Non-pigmented ciliary epithelial cell (primary cell): ENCODE measurements around the gene LPAR3.
A peak's percentile ranks its signal among the peaks of the same experiment; 100 is the strongest.

Source experiments
- DNase-seq: peaks from one replicate; pipeline ENCODE4 v3.0.0-alpha.2; 2010; ENCODE audit warnings: low read depth

LPAR3 gene

DNA sequence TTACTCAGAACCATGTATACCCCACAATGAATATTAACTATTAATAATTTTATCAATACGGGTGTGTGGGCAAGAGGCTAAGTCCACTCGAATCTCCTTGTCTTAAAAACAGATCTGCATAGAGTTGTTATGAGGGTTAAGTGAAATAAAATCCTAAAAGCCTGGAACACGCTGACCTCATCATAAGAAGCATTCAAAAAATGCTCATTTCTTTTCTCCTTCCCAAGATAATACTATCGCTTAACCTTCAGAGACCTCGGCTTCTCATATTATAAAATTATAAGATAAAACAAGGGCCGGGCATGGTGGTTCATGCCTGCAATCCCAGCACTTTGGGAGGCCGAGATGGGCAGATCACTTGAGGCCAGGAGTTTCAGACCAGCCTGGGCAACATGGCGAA lies 35.1 kb downstream of the LPAR3 start:
- no peak for DNase-seq

DNA sequence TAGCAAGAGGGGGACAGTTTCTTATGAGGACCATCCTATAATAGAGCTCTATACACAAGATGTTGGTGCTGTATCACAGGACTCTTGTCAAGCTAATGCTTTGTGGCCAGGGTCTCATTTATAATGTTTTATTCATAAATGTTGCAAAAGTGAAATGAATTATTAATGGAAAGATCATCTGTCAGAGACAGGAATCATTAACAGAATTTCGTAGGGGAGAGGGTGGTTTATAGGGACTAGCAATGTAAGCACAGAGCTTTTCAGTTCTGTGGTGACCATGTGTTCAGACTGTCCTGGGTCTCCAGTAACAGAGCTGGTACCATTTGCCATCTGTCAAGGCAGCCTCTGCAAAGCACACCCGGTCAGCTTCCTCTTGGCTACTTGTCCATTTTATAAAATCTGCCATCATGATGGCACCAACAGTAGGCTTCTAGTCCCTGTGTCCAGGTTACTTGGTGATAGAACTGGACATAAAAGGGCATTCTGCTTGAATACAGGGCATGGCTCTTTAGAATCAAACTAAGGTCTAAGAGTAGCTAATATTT lies 36.2 kb downstream of the LPAR3 start:
- DNase-seq: no peak

DNA sequence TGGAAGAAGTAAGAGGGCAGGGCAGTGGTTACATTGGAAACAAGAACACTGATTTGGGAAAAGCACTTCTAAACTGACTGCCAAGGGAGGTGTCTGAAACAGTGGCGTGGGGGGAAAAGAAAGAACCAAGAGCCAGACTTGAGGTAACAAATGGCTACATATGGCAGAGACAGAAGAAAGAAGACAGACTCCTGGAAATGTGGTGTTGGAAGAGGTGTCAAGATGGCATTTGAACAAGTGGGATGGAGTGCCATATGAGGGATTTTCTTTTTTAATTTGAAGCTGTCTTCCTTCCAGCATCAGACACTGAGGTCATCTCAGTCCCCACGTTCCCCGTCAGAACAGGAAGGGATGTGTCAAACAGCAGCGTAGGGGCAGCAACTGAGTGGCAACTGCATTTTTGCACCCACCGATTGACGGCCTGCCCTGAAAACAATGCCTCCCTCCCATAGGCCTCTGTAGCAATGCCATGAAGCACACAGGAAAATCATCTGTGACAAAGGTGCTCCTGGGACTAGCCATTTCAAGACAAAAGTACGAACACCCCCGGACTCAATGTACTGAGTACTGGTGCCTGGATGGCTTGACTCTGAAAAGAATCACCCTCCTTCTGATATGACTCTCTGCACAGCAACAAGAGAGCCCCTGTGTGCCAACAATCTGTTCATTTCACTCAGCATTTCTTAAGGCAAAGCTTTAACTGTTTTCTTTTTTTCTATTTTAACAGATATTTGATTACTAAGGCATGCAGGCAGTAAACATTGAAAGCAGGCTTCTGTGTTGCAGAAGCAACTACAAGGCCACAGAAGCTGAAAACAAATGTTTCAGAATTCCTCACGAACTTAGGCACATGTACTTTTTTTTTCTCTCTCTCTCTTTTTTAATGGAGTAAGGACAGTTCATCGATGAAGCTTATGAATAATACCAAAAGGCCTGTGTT lies 37.0 kb downstream of the LPAR3 start:
- DNase-seq: no peak

DNA sequence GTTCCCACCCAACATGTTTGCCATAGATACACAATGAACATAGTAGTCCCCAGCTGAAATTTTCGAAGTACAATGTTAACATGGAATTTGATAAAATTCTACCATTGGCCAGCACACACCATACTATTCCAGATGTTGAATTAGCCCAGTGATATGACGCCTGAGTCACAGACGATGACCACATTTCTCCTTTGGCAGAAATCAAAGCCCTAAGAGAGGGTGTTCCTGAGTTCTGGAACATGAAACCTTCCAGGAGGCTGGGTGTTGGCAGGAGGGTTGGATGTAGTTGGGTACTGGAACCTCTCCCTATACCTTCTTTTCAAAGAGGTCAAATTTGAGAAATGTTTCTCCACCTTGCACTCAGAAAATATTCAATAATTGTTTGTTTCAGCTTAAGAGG lies 37.8 kb downstream of the LPAR3 start:
- no peak for DNase-seq

DNA sequence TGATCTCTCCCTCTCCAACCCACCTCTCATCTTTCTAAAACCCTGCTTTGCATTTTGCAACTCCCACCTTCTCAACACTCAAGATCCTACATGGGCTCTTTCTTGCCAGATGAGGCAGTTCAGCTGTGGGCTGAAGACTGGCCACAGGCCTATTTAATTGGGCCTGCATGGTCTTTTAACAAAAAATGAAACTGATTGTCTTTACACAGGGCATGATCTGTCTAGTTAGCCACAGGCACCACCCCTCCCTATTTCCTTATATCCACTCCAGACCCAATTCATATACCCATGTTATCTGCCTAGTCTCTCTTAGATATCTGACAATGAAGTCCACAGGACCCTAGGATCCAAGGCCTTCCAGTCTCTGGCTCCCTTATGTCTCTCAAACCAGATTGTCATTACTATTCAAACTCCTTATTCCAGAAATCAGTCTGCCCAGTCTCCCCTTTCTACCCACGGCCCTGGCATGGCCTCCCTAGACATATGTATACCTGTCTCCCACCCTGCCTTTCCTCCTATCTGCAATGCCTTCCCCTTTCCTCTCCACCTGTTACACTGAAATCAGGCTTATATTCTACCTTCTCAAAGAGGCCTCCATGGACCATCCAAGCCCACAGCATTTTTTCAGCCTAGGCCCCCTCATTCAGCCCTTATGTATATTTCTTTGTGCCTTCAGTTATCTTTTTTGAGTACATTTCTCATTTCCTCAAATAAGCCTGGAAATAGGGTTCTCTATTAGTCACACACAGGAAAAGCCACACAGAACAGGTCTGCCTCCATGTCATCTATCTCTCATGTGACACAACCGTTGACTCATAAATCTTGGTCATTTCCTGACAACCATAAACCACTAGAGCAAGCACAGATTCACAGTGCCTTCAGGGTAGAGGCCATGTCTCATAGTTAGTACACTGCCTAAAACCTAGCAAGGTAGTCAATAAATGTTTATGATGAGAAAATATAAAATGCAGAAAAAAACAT lies 39.0 kb downstream of the LPAR3 start:
- peak; percentile 70 for DNase-seq

- DNase-seq: peak; percentile 70
These were observed 41.2 kb downstream of the LPAR3 start for GRCh38 chr1:84851839-84852238.

- no peak for DNase-seq
These were observed 43.5 kb downstream of the LPAR3 start for GRCh38 chr1:84849357-84849975.

- peak; percentile 92 for DNase-seq
These were observed 45.5 kb downstream of the LPAR3 start for GRCh38 chr1:84847253-84848250.

- DNase-seq: no peak
These were observed 46.6 kb downstream of the LPAR3 start for GRCh38 chr1:84846387-84846786.

- no peak for DNase-seq
These were observed 47.6 kb downstream of the LPAR3 start for GRCh38 chr1:84845357-84845756.

GRCh38 chr1:84844094-84844493 lies 48.9 kb downstream of the LPAR3 start:
- DNase-seq: no peak

DNA sequence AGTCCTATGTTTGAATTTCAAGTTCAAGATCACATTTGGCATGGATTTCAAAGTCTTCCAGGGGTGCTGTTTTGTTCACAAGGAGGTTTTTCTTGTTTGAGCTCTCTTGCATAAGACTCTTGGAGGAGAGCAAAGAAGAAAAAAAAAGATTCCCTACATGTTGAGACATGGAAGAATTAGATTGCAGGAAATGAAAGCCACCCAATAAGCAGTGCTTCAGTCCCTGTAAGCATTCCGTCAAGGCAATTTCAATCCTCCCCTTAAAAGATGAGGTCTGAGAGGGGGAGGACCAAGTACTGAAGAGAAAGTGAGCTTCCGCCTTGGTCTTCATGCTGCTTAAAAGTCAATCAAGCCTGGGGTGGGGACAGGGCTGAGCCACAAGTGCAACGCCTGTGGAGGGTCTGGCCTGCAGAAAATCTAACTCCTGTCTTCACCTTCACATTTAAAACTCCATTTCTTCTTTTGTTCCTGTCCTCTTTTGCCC lies 50.2 kb downstream of the LPAR3 start:
- no peak for DNase-seq

DNA sequence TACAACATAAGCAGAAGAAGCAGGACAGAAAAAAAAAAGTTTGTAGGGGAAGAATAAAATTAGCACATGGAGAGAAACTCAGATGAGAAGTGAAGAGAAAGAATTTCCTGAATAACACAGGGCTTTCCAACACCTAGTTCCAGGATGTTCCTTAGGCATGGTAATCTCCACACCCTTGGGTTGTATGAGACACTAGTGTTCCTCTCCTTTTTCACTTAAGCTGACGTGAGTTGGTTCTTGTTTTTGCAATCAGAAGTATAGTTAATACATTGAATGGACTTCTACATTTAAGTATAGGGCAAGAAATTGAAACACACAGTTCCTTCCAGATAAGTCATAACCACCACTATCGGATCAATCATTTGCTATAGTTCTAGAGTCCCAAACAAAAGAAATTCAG lies 51.0 kb downstream of the LPAR3 start:
- DNase-seq: no peak

GRCh38 chr1:84840346-84840745 lies 52.7 kb downstream of the LPAR3 start:
- DNase-seq: no peak

- DNase-seq: no peak
These were observed 53.5 kb downstream of the LPAR3 start for GRCh38 chr1:84839544-84839943.

DNA sequence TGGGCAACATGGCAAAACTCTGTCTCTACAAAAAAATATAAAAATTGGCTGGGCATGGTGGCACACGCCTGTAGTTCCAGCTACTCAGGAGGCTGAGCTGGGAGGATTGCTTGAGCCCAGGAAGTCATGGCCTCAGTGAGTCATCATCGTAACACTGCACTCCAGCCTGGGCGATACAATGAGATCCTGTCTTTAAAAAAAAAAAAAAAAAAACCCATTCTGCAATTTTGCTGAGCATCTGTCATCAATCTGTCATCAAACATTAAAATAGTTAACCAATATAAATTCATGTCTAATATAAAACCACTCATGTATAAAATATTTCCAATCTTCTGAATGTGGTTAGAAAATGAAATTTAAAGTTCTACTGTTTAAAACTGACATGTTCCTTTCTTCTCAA lies 56.9 kb downstream of the LPAR3 start:
- DNase-seq: no peak

DNA sequence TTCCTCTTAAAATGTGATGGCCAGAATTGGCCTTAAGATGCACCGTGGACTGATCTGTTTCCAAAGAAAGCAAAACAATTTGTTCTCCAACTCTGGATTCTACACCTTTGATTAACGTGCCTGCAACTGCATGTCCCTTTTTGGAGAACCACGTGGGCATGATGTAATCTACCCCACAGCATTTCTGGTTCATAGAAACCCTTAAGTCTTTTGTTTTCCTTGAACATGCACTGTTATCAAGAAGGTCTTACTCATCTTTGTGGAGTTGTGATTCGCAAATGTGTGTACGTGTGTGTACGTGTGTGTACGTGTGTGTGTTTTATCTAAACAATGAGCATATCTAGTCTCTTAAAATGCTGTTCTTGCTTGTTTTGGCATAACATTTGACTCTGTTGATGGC lies 57.8 kb downstream of the LPAR3 start:
- DNase-seq: no peak

DNA sequence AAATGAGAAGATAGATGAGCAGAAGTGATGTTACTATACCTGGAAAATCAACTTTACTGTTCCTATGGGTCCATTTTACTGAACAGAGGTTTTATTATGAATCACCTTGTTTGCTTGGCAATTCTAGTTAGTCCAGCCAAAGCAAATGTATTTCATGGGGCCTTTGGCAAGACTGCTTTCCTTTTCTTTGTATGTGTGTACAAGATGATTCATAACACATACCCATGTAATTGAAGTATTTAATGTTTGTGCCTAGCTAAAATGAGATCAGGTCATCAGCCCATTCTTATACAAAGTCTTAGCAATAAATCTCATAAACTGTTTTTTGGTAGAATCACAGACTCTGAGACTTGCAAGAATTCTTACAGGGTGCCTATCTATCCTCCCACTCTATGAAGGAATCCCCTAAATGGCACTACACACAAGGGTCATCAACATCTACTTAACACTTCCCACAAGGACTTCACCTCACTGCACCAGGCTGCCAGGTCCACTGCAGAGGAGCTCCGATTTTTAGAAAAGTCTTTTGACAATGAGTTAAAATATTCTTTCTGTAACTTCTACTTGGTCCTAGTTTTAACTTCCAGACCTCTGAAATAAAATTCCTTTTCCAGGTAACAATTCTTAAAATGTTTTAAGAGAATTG lies 58.5 kb downstream of the LPAR3 start:
- DNase-seq: peak; percentile 34

GRCh38 chr1:84833194-84833593 lies 59.8 kb downstream of the LPAR3 start:
- DNase-seq: no peak

DNA sequence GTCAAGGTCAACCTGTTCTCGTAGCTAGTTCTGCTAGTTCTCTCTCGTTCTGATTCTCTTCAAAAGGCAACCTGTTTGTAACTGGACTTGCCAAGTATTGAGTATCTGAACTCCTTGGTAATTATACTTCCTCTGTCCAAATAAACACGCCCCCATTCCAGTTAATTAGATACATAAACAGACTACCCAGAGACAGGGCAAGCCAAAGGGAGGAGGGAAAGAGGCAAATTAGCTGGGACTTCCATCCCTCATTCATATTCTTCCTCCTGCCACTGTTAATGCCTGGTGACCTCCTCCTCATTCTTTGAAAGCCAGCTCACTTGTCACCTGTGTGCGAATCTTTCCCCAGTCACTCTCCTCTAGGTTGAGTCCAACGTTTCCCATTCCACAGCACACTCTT lies 62.9 kb downstream of the LPAR3 start:
- no peak for DNase-seq
